Hepatocyte (in vitro differentiated cells): Measurements from ENCODE around the gene GJC2. TPM values are rescaled to one million over a fixed set of nuclear protein-coding genes. Genes with fewer than 3 reads are reported as not detected.

Source experiments
- DNase-seq: peaks from one replicate; pipeline ENCODE4 v3.0.0-alpha.2; 2016; ENCODE audit warnings: low spot score
- H2AFZ ChIP-seq: fragments of 200-600 bp; sonication (generic); 2 replicates; pipeline ENCODE4 v1.6.0; 2016; ENCODE audit warnings: antibody characterized with exemption, mild to moderate bottlenecking
- H3K27ac ChIP-seq: fragments of 200-600 bp; sonication (generic); 2 replicates; pipeline ENCODE4 v1.5.1; 2016; ENCODE audit warnings: mild to moderate bottlenecking
- H3K27me3 ChIP-seq: fragments of 200-600 bp; sonication (generic); 2 replicates; pipeline ENCODE4 v1.6.1; 2016
- H3K36me3 ChIP-seq: fragments of 200-600 bp; sonication (generic); replicated peaks from 2 replicates; pipeline ENCODE4 v1.5.1; 2016; ENCODE audit warnings: low read depth; ENCODE audit not compliant: insufficient read depth
- H3K4me1 ChIP-seq: fragments of 200-600 bp; sonication (generic); 2 replicates; pipeline ENCODE4 v1.5.1; 2016; ENCODE audit warnings: mild to moderate bottlenecking, moderate library complexity; ENCODE audit not compliant: insufficient read depth
- H3K4me2 ChIP-seq: fragments of 200-600 bp; sonication (generic); 2 replicates; pipeline ENCODE4 v1.6.0; 2016
- H3K4me3 ChIP-seq: fragments of 200-600 bp; sonication (generic); 2 replicates; pipeline ENCODE4 v1.5.1; 2016; ENCODE audit warnings: mild to moderate bottlenecking
- H3K79me2 ChIP-seq: fragments of 200-600 bp; sonication (generic); 2 replicates; pipeline ENCODE4 v1.6.0; 2017; ENCODE audit warnings: mild to moderate bottlenecking
- H3K9me2 ChIP-seq: fragments of 200-600 bp; sonication (generic); replicated peaks from 2 replicates; pipeline ENCODE4 v1.6.0; 2017; ENCODE audit warnings: mild to moderate bottlenecking; ENCODE audit not compliant: insufficient read depth
- H3K9me3 ChIP-seq: fragments of 200-600 bp; sonication (generic); 2 replicates; pipeline ENCODE4 v1.5.1; 2016; ENCODE audit warnings: low read depth, mild to moderate bottlenecking
- H4K20me1 ChIP-seq: fragments of 200-600 bp; sonication (generic); 2 replicates; pipeline ENCODE4 v1.6.0; 2016; ENCODE audit warnings: mild to moderate bottlenecking; ENCODE audit not compliant: insufficient read depth, poor library complexity, severe bottlenecking
- CTCF ChIP-seq: fragments of 200-600 bp; sonication (generic); IDR thresholded peaks from 2 replicates; pipeline ENCODE4 v1.5.1; 2016; ENCODE audit warnings: antibody characterized with exemption, mild to moderate bottlenecking; ENCODE audit not compliant: poor library complexity
- EZH2 ChIP-seq: fragments of 200-600 bp; sonication (generic); IDR thresholded peaks from 2 replicates; pipeline ENCODE4 v1.6.1; 2016; ENCODE audit warnings: antibody characterized with exemption, mild to moderate bottlenecking, borderline replicate concordance
- EZH2phosphoT487 ChIP-seq: fragments of 200-600 bp; sonication (generic); IDR thresholded peaks from one replicate; pipeline ENCODE4 v1.6.1; 2018; ENCODE audit warnings: antibody characterized with exemption, mild to moderate bottlenecking, low read depth, moderate library complexity; ENCODE audit not compliant: unreplicated experiment, severe bottlenecking
- WGBS: methylation state at CpG from one replicate; pipeline ENCODE4 v1.1.6; 2016; ENCODE audit warnings: low lambda C conversion rate; ENCODE audit errors: missing lambda C conversion rate; 5-methylcytosine and 5-hydroxymethylcytosine counted together
- polyA plus RNA-seq: library from polyadenylated mRNA; unstranded; fragments of >200 nt; fragmentation: Nextera tagmentation; extraction: Ambion mirVana; gene quantifications from 2 replicates; pipeline ENCODE4 v1.2.1, GENCODE V29; 2016
- total RNA-seq: library from RNA; depleted of rRNA; stranded (reverse); fragments of >200 nt; gene quantifications from 2 replicates; pipeline ENCODE4 v1.2.3, GENCODE V29; 2014

GJC2 gene
- total and polyA plus RNA-seq, 2 experiments from 2014 or later, result 0.40 to 1.6 TPM

DNA sequence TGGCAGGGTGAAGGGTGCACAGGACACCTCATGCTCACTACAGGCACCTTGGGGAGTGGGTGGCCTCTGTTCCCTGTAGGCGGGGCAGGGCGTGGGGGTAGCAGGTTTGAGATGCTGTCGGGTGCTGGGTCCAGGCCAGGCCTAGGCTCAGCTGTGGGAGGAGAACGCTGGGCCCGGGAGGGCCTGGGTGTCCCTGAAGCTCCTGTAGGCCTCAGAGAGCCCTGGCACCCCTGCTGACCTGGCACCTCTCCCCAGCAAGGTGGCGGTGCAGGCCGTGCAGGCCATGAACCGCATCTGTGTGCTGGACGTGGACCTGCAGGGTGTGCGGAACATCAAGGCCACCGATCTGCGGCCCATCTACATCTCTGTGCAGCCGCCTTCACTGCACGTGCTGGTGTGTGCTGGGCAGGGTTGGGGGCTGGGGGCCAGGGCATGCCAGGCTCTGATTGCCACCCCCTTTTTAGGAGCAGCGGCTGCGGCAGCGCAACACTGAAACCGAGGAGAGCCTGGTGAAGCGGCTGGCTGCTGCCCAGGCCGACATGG, 2.5 kb upstream of the GJC2 start:
- no peak overlapping the region for H2AFZ ChIP-seq
- H3K4me3 ChIP-seq, result no peak overlapping the region
- H3K79me2 ChIP-seq, result peaks cover 46% of the 10 kb centered on the region
- no peaks in the 10 kb centered on the region for H3K27me3 ChIP-seq
- no peaks in the 10 kb centered on the region for H3K9me3 ChIP-seq
- H3K4me1 ChIP-seq, result peaks cover 35% of the 10 kb centered on the region
- DNase-seq, result no peak
- no peaks in the 10 kb centered on the region for H3K9me2 ChIP-seq
- WGBS, result 97% methylated on average over 13 of the region's 20 CpGs
- H3K4me2 ChIP-seq, result no peak overlapping the region
- no peak overlapping the region for H3K27ac ChIP-seq
- H4K20me1 ChIP-seq, result peaks cover 46% of the 10 kb centered on the region
- no peaks in the 10 kb centered on the region for H3K36me3 ChIP-seq
- TF ChIP-seq CTCF (no peak), EZH2 (no peak), EZH2phosphoT487 (no peak)

GRCh38 chr1:228147768-228148167, 2.0 kb upstream of the GJC2 start:
- Histone ChIP-seq H3K79me2 (peaks cover 41% of the 10 kb centered on the region), H3K9me3 (no peaks in the 10 kb centered on the region), H3K36me3 (no peaks in the 10 kb centered on the region), H3K4me1 (peaks cover 35% of the 10 kb centered on the region), H3K4me2 (no peak overlapping the region), H2AFZ (no peak overlapping the region), H3K27ac (no peak overlapping the region), H3K9me2 (no peaks in the 10 kb centered on the region), H3K27me3 (no peaks in the 10 kb centered on the region), H3K4me3 (no peak overlapping the region), H4K20me1 (peaks cover 40% of the 10 kb centered on the region)
- DNase-seq, result no peak
- no peak for TF ChIP-seq EZH2
- WGBS, result 100% methylated on average over 2 of the region's 4 CpGs

DNA sequence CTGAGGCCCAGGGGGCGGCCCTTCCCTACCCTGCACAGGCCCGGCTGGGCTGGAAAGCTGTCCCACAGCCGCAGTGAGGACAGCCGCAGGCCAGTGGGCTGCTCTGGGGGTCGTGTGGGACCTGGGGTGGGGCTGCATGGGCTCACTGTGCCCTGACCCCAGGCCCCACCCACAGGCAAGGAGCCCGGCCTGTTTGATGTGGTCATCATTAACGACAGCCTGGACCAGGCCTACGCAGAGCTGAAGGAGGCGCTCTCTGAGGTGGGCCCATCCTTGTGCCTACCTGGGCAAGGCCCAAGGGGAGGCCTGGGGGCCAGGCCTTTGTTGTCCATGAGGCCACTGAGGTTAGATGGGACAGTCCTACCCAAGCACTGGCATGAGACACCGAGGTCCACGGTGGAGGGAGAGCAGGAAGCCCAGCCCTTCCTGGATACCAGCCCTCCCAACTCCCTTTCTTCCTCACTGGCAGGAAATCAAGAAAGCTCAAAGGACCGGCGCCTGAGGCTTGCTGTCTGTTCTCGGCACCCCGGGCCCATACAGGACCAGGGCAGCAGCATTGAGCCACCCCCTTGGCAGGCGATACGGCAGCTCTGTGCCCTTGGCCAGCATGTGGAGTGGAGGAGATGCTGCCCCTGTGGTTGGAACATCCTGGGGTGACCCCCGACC, 1.4 kb upstream of the GJC2 start:
- Histone ChIP-seq H3K36me3 (no peaks in the 10 kb centered on the region), H3K4me1 (peaks cover 35% of the 10 kb centered on the region), H3K4me2 (no peak overlapping the region), H3K79me2 (peaks cover 35% of the 10 kb centered on the region), H3K9me2 (no peaks in the 10 kb centered on the region), H3K9me3 (no peaks in the 10 kb centered on the region), H2AFZ (no peak overlapping the region), H4K20me1 (peaks cover 35% of the 10 kb centered on the region), H3K27me3 (no peaks in the 10 kb centered on the region), H3K4me3 (no peak overlapping the region), H3K27ac (no peak overlapping the region)
- WGBS, result 90% methylated on average over 17 of the region's 18 CpGs
- DNase-seq, result peak; percentile 7
- TF ChIP-seq CTCF, result no peak
- TF ChIP-seq EZH2phosphoT487, result no peak
- no peak for TF ChIP-seq EZH2

DNA sequence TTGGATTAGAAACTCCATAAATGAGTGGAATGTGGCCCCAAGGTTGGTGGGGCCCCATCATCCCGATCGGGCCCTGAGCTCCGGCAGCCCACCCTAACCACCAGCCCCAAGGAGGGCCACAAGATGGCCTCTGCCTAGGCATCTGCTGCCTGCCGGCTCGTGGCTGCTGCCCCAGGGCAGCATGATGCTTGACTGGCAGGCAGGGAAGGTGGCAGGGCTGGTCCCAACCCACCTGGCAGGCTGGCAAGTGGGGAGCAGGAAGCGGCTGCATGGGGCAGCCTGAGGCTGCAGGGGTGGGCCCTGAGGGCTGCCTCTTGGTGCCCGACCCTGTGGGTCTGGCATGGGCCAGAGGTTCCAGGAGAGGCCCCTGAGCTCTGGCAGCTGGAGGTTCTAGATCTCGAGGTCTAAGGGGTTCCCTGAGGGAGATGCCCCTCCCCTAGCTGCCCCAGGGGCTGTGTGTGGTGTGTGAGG, 760 bp upstream of the GJC2 start:
- Histone ChIP-seq H3K9me3 (no peaks in the 10 kb centered on the region), H3K4me1 (peaks cover 35% of the 10 kb centered on the region), H3K79me2 (peaks cover 29% of the 10 kb centered on the region), H3K4me3 (no peak overlapping the region), H4K20me1 (peaks cover 28% of the 10 kb centered on the region), H3K27me3 (no peaks in the 10 kb centered on the region), H3K27ac (peak overlapping the region; percentile 91), H3K4me2 (peak overlapping the region; percentile 62), H3K9me2 (no peaks in the 10 kb centered on the region), H2AFZ (no peak overlapping the region), H3K36me3 (no peaks in the 10 kb centered on the region)
- 81% methylated on average over 8 of the region's 8 CpGs for WGBS
- TF ChIP-seq CTCF, result no peak
- TF ChIP-seq EZH2phosphoT487, result no peak
- no peak for TF ChIP-seq EZH2
- DNase-seq, result peak; percentile 2
